NCI-H1930 (cell line): ENCODE measurements around the gene PPP2R5C.

ENCODE experiments used
- DNase-seq, 2 experiments: peaks; one replicate each; lab custom pipeline; 2025; lab: John Stamatoyannopoulos, UW

Gene PPP2R5C

DNA sequence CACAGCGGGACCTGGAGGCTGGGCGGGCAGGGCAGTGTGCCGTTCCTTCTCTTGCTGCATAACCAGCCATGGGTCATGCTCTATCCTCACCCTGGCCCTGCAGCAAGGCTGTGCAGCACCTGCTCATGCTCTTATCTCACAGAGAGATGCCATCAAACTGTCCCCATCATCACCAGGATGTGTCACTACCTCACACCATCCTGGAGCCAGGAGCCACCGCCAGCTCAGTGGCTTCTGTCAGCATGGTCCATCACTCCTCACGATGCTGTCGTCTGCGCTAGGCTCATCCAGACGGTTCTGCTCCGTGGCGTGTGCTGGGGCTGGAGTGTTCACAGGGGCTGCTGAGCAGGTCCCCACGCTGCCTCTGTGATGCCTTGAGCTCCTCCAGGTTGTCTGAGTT lies 125.7 kb downstream of the PPP2R5C start:
- no peak for DNase-seq

DNA sequence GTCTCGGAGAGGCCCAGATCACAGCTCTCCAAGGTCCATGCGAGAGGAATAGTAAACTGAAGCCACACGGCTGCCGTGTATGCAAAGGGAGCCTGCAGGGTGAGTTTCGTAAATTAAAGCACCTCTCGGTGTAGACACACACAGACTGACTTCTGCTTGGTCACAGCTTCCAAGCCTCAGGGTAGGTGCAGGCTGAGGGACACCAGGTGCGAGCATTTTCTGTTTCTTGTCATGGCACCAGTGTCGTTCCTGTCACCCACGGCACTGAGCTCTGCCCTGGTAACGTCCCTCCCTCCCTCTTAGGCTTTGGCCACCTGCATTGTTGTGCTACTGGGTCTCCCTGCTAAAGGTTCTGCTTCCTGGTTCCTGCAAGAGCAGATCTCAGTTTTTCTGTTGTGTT lies 126.7 kb downstream of the PPP2R5C start:
- no peak for DNase-seq

- no peak for DNase-seq
Measured at GRCh38 chr14:101889366-101889765, 127.9 kb downstream of the PPP2R5C start.

GRCh38 chr14:101889898-101890297 lies 128.4 kb downstream of the PPP2R5C start:
- no peak for DNase-seq

- DNase-seq: no peak
Measured at GRCh38 chr14:101891471-101891870, 130.0 kb downstream of the PPP2R5C start.

- no peak for DNase-seq
Measured at GRCh38 chr14:101893759-101894158, 132.2 kb downstream of the PPP2R5C start.

DNA sequence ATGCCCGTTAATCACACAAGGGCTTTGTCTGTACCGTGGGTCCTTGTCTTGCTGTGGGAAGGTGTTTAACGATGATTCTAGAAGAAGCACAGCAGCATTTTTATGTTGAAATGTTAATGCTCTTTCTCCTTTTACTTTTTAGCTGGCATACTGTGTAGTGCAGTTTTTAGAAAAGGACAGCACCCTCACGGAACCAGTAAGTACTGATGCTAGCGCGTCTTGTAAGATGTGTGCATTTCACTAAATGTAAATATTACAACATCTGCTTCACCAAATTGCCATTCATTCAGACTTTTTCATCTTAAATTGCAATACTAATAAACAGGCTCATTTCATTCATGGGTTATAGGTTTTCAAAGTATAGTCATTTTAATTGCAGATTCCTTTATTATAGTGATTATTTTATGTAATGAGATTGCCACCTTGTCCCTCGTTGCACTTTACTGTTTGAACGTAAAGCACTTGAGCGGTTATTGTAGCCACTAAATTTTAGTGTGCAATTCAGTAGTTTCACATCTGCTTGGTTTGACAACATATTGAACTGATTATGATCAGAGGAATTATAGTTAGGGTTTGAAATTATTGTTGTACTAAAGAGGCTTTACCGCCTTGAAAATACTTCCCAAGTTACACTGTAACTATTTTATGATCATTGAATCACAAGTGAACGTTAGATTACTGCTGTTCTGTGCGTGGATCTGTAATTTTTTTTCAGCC lies 133.0 kb downstream of the PPP2R5C start:
- no peak for DNase-seq

GRCh38 chr14:101895256-101895655 lies 133.7 kb downstream of the PPP2R5C start:
- no peak for DNase-seq

GRCh38 chr14:101897326-101897725 lies 135.8 kb downstream of the PPP2R5C start:
- DNase-seq: no peak

DNA sequence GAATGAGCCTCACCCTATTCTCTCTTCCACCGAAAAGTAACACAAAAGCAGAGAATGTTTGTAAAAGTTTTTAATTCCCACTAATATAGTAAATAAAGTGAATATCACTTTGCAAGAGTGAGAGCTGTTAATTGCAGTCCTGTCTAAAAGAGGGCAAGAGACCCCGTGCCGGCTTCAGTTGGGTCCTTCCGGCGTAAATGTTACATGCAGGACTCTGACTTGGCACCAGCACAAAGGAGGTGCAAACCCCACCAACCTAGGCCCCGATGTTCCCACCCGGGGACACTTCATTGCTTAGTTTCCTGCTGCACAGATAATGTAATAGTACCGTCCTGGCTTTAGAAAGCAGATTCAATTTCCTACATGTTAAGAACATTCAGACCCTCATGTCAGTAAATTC lies 136.9 kb downstream of the PPP2R5C start:
- DNase-seq: no peak

DNA sequence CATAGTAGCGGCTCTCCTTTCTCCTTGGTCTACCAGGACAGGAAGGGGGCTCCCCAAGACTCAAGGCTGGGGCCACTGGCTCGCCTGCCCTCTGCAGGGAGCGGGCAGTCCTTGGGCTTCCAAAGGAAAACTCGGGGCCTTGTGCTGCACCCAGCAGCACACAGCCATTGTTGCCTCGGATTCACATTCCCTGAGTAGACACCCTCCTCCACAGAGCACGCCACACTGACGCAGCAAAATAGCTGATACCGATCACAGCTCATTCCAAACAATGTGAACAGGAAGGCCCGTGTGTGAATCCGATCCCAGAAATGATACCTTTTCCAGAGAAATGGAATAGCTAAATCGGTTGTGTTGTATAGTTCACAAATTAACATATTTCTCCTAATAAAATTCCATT lies 137.8 kb downstream of the PPP2R5C start:
- no peak for DNase-seq

DNA sequence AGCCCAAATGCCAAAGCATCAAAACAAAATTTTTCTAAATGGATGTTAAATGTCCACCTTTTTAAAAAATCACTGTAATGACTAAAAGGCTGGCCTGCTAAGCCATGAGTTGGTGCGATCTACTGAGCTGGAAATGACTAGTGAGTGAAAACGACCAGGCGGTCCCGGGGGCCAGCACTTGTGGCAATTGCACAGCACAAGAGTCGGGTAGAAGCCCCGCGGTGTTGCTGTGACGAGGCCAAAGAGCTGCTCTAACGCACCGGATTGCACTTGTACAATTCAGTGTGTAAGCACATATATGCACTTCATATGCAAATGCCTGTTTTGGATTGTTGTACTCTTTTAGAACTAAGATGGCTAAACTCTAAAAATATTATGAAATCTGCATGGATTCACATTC lies 138.7 kb downstream of the PPP2R5C start:
- no peak for DNase-seq

- DNase-seq: no peak
Measured at GRCh38 chr14:101903111-101903561, 141.6 kb downstream of the PPP2R5C start.

DNA sequence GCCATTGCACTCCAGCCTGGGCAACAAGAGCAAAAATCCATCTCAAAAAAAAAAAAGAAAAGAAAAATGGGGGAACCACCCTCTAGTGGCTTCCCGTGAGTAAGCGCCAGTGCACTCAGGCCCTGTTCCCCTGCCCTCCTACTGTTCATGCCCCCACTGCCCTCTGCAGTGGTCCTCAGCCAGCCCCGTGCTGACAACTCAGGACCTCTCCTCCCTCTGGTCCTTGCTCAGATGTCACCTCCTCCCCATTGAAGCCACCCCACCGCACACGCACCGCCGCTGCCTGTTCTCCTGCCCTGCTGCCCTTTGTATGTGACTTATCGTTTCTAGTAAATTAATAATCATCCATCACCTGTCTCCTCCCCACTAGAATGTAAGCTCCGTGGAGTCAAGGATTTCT lies 144.1 kb downstream of the PPP2R5C start:
- DNase-seq: no peak

GRCh38 chr14:101906645-101907044 lies 145.1 kb downstream of the PPP2R5C start:
- no peak for DNase-seq

- DNase-seq: no peak
Measured at GRCh38 chr14:101907619-101908018, 146.1 kb downstream of the PPP2R5C start.

DNA sequence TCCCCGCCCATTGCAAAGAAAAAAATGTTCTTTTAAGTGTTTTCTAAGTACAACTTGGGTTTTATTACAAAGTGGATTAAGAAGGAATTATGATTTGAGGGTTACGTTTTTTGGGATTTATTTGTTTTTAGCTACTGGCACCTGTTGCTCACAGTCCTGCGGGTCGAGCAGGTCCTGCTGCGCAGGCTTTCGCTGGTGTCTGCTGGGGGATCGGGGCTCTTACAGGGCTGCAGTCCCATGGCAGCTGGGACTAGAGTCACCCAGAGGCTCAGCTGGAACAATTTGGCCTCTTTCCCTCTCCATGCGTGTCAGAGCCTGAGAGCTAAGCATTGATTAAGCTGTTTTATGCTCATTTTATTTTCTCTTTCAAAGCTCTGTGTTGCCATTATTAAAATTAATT lies 147.3 kb downstream of the PPP2R5C start:
- DNase-seq: no peak

- no peak for DNase-seq
Measured at GRCh38 chr14:101909371-101910096, 148.0 kb downstream of the PPP2R5C start.

GRCh38 chr14:101912841-101913240 lies 151.3 kb downstream of the PPP2R5C start:
- DNase-seq: no peak

DNA sequence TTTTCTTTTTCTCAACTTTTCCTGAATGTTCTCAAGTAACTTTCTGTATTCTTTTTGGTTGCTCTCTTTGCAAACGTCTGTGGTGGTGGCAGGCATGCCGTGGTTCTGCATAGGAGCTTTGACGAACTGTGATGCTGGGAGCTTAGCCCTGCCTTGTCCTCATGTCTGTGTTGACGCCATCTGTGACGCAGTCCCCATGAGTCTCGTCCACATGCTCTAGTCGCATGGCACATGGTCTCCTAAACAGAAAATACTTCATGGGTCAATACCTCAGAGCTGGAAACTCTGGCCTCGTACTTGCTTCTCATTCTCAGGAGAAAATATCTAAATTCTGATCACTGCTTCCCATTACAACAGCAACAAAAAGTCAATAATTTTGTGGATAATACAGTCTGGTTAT lies 152.6 kb downstream of the PPP2R5C start:
- DNase-seq: no peak

DNA sequence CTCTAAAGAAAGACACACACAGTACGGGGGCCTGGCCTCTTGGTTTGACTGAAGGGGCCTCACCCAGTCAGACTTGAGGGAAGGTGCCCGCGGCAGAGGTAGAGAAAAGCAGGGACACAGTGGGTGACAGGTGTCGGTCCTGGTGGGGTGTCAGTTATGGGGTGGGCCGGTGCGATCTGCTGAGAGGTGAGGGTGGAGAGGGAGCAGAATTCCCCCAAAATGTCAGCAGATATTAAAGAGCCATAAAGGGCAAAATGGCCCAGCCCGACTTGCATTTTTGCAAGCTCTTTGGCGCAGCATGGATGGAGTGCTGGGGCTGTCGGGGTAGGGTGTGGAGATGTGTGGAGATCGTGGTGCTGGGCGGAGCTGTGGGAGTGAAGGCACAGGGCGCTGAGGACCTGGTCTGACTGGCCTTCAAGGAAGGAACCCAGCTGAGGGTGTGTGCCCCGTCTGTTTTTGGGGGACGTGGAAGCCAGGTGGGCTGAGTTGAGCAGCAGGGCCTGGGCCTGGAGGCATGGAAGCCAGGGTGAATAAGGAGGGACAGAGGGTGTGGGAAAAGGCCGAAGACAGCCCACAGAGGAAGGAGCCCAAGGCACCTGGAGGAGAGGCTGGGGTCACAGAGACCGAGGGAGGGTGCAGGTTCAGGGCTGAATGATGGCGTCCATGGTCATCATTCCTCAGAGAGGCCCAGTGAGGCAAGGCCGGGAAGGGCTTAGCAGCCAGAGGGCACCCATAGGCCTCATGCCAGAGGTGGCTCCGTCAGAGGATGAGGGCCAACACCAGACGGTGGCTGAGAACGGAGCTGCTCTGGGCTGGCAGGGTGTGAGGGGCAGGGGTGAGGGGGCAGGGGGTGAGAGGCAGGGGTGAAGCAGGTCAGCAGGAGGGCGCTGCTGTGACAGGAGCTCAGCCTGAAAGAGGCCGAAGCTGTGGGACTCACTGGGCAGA lies 154.6 kb downstream of the PPP2R5C start:
- no peak for DNase-seq

DNA sequence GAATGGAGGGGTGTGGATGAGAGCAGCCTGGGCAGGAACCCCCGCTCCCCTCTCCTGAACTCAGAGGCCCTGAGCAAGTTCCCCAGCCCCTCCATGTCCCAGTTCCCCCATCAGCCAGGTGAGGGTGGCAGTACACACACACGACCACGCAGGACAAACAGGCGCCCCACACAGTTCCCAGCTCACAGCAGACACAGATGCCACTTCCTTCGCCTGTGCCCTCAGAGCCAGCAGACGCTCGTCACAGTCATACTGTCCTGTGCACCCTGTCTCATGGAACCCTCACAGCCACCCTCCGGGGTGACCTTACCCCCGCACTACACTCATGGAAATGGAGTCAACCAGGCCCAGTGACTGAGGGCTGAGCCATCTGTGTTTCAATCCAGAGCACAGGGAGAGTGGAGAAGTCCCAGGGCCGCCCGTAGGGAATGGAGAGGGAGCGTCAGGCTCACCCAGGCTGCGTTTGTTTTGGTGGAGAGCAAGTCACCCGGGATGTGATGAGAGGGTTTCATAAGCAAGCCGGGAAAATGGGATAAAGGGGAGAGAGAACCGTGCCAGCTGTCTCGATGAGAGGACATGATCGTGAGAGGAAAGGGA lies 155.4 kb downstream of the PPP2R5C start:
- DNase-seq: no peak
